ENCODE data around the gene UTP14C.
"Not testable (repeated sequence)": the region's sequence is repeated elsewhere in the genome, so short reads cannot be mapped to it uniquely, and the experiment has no call there.

Gene UTP14C

DNA sequence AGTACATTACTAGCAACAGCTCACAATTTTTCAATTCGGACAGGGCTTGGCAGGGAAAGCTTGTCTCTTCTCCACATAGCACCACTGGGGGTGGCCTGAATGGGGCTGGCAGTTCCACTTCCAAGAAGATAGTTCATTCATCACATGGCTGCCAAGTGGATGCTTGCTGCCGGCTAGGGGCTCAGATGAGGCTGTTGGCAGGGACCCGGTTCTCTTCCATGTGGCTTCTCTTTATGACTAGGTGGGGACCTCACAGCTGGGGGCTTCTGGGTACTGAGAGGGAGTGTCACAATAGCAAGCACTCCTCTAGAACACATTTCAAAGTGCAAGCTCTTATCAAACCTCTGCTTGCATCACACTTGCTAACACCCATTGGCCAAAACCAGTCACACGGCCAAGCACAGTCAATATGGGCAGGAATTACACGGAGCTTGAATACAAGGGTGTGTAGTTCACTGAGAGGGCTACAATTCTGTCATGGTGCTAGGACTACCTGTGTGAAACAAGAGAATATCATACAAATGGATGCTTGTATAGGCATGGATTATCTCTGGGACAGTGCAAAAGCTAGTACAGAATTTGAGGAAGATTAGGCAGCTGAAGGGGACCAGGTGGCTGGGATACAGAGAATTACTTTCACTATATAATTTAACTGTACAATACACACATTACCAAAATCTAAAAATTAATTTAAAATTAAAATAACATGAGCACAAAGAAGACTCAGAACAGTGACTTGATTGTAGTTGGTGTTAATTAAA is 45.5 kb upstream of the UTP14C start:
- no peak overlapping the region for H3K27ac ChIP-seq (replicated peaks; ENCODE audit: low read length)
- H3K18ac ChIP-seq (ENCODE audit: low read length): no peak overlapping the region
- no peak overlapping the region for H4K91ac ChIP-seq (ENCODE audit: low read depth, low read length, poor library complexity)
- no peaks in the 10 kb centered on the region for H3K79me1 ChIP-seq (ENCODE audit: low read depth, low read length)
- H2BK5ac ChIP-seq (ENCODE audit: low read length): no peak overlapping the region
- H2AK5ac ChIP-seq (ENCODE audit: low read depth, low read length): no peak overlapping the region
- H3K9me3 ChIP-seq (replicated peaks in 1 of 2; ENCODE audit: control insufficient read depth in 2 of 2, insufficient read depth in 1 of 2, low read depth in 1 of 2, low read length in 2 of 2): no peaks in the 10 kb centered on the region
- no peak overlapping the region for H2BK15ac ChIP-seq (ENCODE audit: low read length)
- no CpG with 5 or more reads among the region's 5 CpGs for WGBS, 2 donors (ENCODE audit: extremely low coverage in 2 of 2, insufficient read length in 2 of 2, insufficient replicate concordance in 1 of 2)
- H3K23ac ChIP-seq (ENCODE audit: low read depth, low read length, poor library complexity): no peak overlapping the region
- H3K4ac ChIP-seq (ENCODE audit: low read length): no peak overlapping the region
- H3K9ac ChIP-seq (ENCODE audit: low read depth, low read length, poor library complexity): no peak overlapping the region
- no peak overlapping the region for H2BK12ac ChIP-seq (ENCODE audit: low read length)
- peaks cover 0 to 5% of the 10 kb centered on the region in 2 donors for H3K4me1 ChIP-seq (ENCODE audit: control insufficient read depth in 2 of 2, insufficient read depth in 1 of 2, low read depth in 1 of 2, low read length in 2 of 2)
- no peak overlapping the region for H3K4me2 ChIP-seq (ENCODE audit: insufficient read depth, low read length, poor library complexity, severe bottlenecking)
- no peak overlapping the region for H4K8ac ChIP-seq (ENCODE audit: low read depth, low read length)
- DNase-seq (ENCODE audit: low spot score): no peak
- no peak overlapping the region for H3K4me3 ChIP-seq (ENCODE audit: low read length in 2 of 2)
- H3K27me3 ChIP-seq (ENCODE audit: control insufficient read depth in 3 of 3, insufficient read depth in 3 of 3, low read depth in 1 of 3, low read length in 3 of 3): no peaks in the 10 kb centered on the region
- H3K14ac ChIP-seq (ENCODE audit: low read length): no peak overlapping the region
- H3K36me3 ChIP-seq (replicated peaks in 1 of 2; ENCODE audit: control insufficient read depth in 2 of 2, insufficient read depth in 2 of 2, low read length in 2 of 2): no peaks in the 10 kb centered on the region
- H2BK120ac ChIP-seq (ENCODE audit: low read depth, low read length): no peak overlapping the region
- no peak overlapping the region for H2AFZ ChIP-seq (ENCODE audit: low read length)

DNA sequence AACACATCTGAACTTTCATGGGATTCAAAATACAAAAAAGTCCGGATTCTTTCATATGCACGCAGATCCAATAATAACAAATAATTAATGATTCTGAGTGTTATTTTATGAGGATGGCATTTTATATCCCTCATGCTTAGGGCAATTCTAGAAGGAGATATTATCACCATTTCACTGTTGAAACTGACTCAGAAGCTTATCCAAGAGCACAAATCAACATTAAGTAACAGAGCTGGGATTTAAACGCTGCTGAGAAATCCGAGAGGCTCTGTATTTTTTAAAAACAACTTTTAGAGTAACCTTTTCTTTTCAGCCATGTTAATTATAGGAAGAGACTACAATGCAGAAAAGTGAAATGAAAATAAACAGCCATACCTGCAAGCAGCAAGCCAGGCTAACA is 43.6 kb upstream of the UTP14C start:
- Histone ChIP-seq H3K4me3 (ENCODE audit: low read length in 2 of 2) (no peak overlapping the region), H2AFZ (ENCODE audit: low read length) (no peak overlapping the region), H2BK15ac (ENCODE audit: low read length) (no peak overlapping the region), H3K23ac (ENCODE audit: low read depth, low read length, poor library complexity) (no peak overlapping the region), H3K14ac (ENCODE audit: low read length) (no peak overlapping the region), H3K4me2 (ENCODE audit: insufficient read depth, low read length, poor library complexity, severe bottlenecking) (no peak overlapping the region), H4K8ac (ENCODE audit: low read depth, low read length) (no peak overlapping the region), H3K18ac (ENCODE audit: low read length) (no peak overlapping the region), H3K9me3 (replicated peaks in 1 of 2; ENCODE audit: control insufficient read depth in 2 of 2, insufficient read depth in 1 of 2, low read depth in 1 of 2, low read length in 2 of 2) (no peaks in the 10 kb centered on the region), H3K4ac (ENCODE audit: low read length) (no peak overlapping the region), H3K79me1 (ENCODE audit: low read depth, low read length) (no peaks in the 10 kb centered on the region), H3K36me3 (replicated peaks in 1 of 2; ENCODE audit: control insufficient read depth in 2 of 2, insufficient read depth in 2 of 2, low read length in 2 of 2) (no peaks in the 10 kb centered on the region), H4K91ac (ENCODE audit: low read depth, low read length, poor library complexity) (no peak overlapping the region), H3K4me1 (ENCODE audit: control insufficient read depth in 2 of 2, insufficient read depth in 1 of 2, low read depth in 1 of 2, low read length in 2 of 2) (peaks cover 0 to 4% of the 10 kb centered on the region in 2 donors), H2BK12ac (ENCODE audit: low read length) (no peak overlapping the region), H2BK120ac (ENCODE audit: low read depth, low read length) (no peak overlapping the region), H3K27ac (replicated peaks; ENCODE audit: low read length) (no peak overlapping the region), H3K27me3 (ENCODE audit: control insufficient read depth in 3 of 3, insufficient read depth in 3 of 3, low read depth in 1 of 3, low read length in 3 of 3) (no peaks in the 10 kb centered on the region), H2BK5ac (ENCODE audit: low read length) (no peak overlapping the region), H3K9ac (ENCODE audit: low read depth, low read length, poor library complexity) (no peak overlapping the region), H2AK5ac (ENCODE audit: low read depth, low read length) (no peak overlapping the region)
- no peak for DNase-seq (ENCODE audit: low spot score)
- no CpG with 5 or more reads among the region's 4 CpGs for WGBS, 2 donors (ENCODE audit: extremely low coverage in 2 of 2, insufficient read length in 2 of 2, insufficient replicate concordance in 1 of 2)

DNA sequence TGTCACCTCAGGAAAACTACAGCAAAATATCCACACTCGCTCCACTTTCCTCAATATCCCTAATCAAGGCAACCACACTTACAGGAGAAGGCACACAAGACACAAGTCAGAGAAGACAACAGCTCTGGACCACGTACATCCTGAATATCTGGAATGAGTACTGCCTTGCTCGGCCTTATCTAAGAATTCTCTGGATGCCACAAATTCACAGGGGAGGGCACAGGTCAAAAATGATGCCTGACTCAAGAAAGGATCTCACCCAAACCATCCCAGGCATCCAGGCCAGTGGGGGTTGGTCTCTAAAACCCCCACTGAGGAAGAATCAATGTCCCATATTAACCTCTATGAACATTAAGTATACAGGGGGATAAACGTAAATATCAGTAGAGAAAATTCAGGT is 43.1 kb upstream of the UTP14C start:
- no peak for DNase-seq (ENCODE audit: low spot score)
- Histone ChIP-seq H3K14ac (ENCODE audit: low read length) (no peak overlapping the region), H3K4me1 (ENCODE audit: control insufficient read depth in 2 of 2, insufficient read depth in 1 of 2, low read depth in 1 of 2, low read length in 2 of 2) (peaks cover 0 to 4% of the 10 kb centered on the region in 2 donors), H2BK5ac (ENCODE audit: low read length) (no peak overlapping the region), H3K79me1 (ENCODE audit: low read depth, low read length) (no peaks in the 10 kb centered on the region), H2BK12ac (ENCODE audit: low read length) (no peak overlapping the region), H2AK5ac (ENCODE audit: low read depth, low read length) (no peak overlapping the region), H3K27ac (replicated peaks; ENCODE audit: low read length) (no peak overlapping the region), H2AFZ (ENCODE audit: low read length) (no peak overlapping the region), H2BK120ac (ENCODE audit: low read depth, low read length) (no peak overlapping the region), H3K23ac (ENCODE audit: low read depth, low read length, poor library complexity) (no peak overlapping the region), H2BK15ac (ENCODE audit: low read length) (no peak overlapping the region), H3K27me3 (ENCODE audit: control insufficient read depth in 3 of 3, insufficient read depth in 3 of 3, low read depth in 1 of 3, low read length in 3 of 3) (no peaks in the 10 kb centered on the region), H3K4me2 (ENCODE audit: insufficient read depth, low read length, poor library complexity, severe bottlenecking) (no peak overlapping the region), H3K9ac (ENCODE audit: low read depth, low read length, poor library complexity) (no peak overlapping the region), H3K36me3 (replicated peaks in 1 of 2; ENCODE audit: control insufficient read depth in 2 of 2, insufficient read depth in 2 of 2, low read length in 2 of 2) (no peaks in the 10 kb centered on the region), H3K18ac (ENCODE audit: low read length) (no peak overlapping the region), H3K9me3 (replicated peaks in 1 of 2; ENCODE audit: control insufficient read depth in 2 of 2, insufficient read depth in 1 of 2, low read depth in 1 of 2, low read length in 2 of 2) (no peaks in the 10 kb centered on the region), H3K4me3 (ENCODE audit: low read length in 2 of 2) (no peak overlapping the region), H3K4ac (ENCODE audit: low read length) (no peak overlapping the region), H4K8ac (ENCODE audit: low read depth, low read length) (no peak overlapping the region), H4K91ac (ENCODE audit: low read depth, low read length, poor library complexity) (no peak overlapping the region)
- no CpG with 5 or more reads among the region's 4 CpGs for WGBS, 2 donors (ENCODE audit: extremely low coverage in 2 of 2, insufficient read length in 2 of 2, insufficient replicate concordance in 1 of 2)

DNA sequence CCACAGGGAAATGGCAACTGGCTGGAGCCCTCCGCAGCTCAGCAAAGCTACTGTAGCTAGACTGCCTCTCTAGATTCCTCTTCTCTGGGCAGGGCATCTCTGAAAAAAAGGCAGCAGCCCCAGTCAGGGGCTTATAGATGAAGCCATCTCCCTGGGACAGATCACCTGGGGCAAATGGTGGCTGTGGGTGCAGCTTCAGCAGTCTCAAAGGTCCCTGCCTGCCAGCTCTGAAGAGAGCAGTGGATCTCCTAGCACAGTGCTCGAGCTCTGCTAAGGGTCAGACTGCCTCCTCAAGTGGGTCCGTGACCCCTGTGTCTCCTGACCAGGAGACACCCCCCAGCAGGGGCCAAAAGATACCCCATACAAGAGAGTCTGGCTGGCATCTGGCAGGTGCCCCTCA is 41.2 kb upstream of the UTP14C start:
- not testable (repeated sequence) for H3K14ac ChIP-seq (ENCODE audit: low read length); H3K4me1 ChIP-seq (ENCODE audit: control insufficient read depth in 2 of 2, insufficient read depth in 1 of 2, low read depth in 1 of 2, low read length in 2 of 2); H3K4me3 ChIP-seq (ENCODE audit: low read length in 2 of 2); H4K8ac ChIP-seq (ENCODE audit: low read depth, low read length); H2BK120ac ChIP-seq (ENCODE audit: low read depth, low read length); H3K4ac ChIP-seq (ENCODE audit: low read length); H3K27ac ChIP-seq (replicated peaks; ENCODE audit: low read length); H3K9ac ChIP-seq (ENCODE audit: low read depth, low read length, poor library complexity); H3K79me1 ChIP-seq (ENCODE audit: low read depth, low read length); H2BK5ac ChIP-seq (ENCODE audit: low read length); H3K23ac ChIP-seq (ENCODE audit: low read depth, low read length, poor library complexity); H4K91ac ChIP-seq (ENCODE audit: low read depth, low read length, poor library complexity); H3K9me3 ChIP-seq (replicated peaks in 1 of 2; ENCODE audit: control insufficient read depth in 2 of 2, insufficient read depth in 1 of 2, low read depth in 1 of 2, low read length in 2 of 2); H2BK12ac ChIP-seq (ENCODE audit: low read length); H3K27me3 ChIP-seq (ENCODE audit: control insufficient read depth in 3 of 3, insufficient read depth in 3 of 3, low read depth in 1 of 3, low read length in 3 of 3); H2BK15ac ChIP-seq (ENCODE audit: low read length); H3K18ac ChIP-seq (ENCODE audit: low read length); H3K36me3 ChIP-seq (replicated peaks in 1 of 2; ENCODE audit: control insufficient read depth in 2 of 2, insufficient read depth in 2 of 2, low read length in 2 of 2); H2AK5ac ChIP-seq (ENCODE audit: low read depth, low read length); H2AFZ ChIP-seq (ENCODE audit: low read length); DNase-seq (ENCODE audit: low spot score); H3K4me2 ChIP-seq (ENCODE audit: insufficient read depth, low read length, poor library complexity, severe bottlenecking)
- no CpG with 5 or more reads among the region's 3 CpGs for WGBS, 2 donors (ENCODE audit: extremely low coverage in 2 of 2, insufficient read length in 2 of 2, insufficient replicate concordance in 1 of 2)
